HuH-7 (cell line): ENCODE measurements around the gene BET1L.

Experiments
- DNase-seq: peaks from one replicate; pipeline ENCODE4 v3.0.0; 2011; ENCODE audit warnings: low spot score

The BET1L gene

DNA sequence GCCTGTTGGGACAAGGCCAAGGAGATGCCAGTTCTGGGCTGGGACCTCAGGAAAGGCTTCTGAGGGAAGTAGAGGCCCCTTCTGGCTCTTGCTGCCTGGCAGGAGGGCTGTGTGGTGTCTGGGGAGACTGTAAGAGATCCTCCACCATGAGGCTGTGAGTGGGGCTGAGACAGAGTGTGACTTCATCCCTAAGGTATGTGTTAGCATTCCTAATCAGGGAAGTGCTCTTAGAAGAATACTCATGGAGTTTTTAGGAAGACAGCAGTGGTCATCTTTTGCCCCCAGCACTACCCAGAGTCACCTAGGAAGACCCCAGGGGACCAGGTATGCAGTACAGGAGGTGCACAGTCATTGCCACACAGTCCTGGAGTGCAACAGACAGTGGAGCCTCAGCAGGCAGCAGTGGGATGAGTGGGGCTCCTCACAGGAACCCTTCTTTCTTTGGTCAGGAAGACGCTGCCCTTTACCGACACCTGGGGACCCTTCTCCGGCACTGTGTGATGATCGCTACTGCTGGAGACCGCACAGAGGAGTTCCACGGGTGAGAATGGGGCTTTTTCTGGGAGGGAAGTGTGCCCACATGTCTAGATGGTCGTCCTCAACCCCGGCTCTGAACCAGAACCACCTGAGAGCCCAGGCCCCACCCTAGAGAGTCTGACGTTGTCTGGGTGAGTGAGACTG, 3.1 kb upstream of the BET1L start:
- no peak for DNase-seq

DNA sequence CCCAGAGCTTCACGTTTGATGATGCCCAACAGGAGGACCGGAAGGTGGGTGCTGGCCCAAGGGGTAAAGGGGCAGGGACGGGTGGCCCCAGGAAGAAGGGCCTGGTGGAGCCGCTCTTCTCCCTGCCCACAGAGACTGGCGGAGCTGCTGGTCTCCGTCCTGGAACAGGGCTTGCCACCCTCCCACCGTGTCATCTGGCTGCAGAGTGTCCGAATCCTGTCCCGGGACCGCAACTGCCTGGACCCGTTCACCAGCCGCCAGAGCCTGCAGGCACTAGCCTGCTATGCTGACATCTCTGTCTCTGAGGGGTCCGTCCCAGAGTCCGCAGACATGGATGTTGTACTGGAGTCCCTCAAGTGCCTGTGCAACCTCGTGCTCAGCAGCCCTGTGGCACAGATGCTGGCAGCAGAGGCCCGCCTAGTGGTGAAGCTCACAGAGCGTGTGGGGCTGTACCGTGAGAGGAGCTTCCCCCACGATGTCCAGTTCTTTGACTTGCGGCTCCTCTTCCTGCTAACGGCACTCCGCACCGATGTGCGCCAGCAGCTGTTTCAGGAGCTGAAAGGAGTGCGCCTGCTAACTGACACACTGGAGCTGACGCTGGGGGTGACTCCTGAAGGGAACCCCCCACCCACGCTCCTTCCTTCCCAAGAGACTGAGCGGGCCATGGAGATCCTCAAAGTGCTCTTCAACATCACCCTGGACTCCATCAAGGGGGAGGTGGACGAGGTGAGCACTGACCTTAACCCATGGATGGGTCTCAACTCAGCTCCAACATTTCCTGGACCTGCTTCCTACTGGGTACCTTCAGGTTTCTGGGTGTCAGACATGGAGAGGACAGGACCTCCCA, 2.3 kb upstream of the BET1L start:
- DNase-seq: no peak

DNA sequence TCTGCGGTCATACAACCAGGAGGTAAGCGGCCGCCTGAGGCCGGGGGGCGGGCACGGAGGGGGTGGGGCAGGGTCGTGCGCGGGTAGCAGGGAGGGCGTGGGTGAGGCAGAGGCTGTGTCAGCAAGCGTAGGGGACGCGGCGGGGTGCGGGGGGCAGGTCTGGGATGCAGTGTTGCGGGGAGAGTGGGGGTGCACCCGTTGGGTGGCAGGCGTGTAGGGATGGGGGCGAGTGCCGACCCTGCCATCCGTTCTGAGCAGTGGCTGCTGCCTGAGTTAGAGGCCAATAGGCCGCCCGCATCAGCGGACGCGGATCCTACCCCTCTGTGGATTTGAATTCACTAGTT, 1.7 kb upstream of the BET1L start:
- DNase-seq: no peak

DNA sequence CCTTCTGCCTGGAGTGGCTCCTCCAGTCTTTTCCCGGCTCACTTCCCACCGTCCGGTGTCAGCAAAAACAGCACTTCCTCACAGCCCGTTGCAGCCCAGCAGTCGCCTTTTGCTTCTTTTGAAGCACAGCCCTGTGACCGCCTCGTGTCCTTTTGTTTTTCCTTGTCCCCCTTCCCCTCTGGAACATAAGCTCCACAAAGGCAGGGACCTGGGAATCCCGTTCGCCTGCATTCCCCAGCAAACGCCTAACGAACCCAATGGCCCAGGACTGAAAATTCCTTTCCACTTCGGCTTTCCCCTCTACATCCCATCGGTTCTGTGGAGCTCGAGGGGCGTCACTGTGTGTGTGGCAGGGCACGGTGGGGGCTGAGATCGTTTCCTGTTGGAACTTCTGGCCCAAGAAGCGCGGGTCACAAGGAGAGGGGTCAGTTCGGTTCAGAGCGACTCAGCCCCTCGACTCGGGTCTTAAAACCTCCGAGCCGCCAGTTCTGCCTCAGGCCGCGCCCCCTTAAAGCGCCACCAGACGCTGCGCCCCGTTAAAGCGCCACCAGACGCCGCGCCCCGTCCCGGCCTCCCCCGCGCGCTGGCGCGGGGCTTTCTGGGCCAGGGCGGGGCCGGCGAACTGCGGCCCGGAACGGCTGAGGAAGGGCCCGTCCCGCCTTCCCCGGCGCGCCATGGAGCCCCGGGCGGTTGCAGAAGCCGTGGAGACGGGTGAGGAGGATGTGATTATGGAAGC, 1.1 kb upstream of the BET1L start:
- DNase-seq: peak; percentile 74

DNA sequence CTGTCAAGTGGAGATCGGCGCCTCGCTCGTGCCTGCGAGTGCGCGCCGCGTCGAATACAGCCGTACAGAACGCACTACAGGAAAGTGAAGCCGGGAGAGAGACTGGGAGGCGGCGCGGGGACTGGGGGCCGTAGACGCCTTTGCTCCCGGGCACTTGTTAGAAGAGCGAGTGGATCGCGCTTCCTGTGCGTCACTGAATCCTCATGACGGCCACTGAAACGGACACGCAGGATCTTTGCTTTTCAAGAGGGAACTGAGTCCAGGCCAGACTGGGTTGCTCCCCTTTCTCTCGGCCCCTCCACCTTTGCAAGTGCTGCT, 623 bp upstream of the BET1L start:
- no peak for DNase-seq

DNA sequence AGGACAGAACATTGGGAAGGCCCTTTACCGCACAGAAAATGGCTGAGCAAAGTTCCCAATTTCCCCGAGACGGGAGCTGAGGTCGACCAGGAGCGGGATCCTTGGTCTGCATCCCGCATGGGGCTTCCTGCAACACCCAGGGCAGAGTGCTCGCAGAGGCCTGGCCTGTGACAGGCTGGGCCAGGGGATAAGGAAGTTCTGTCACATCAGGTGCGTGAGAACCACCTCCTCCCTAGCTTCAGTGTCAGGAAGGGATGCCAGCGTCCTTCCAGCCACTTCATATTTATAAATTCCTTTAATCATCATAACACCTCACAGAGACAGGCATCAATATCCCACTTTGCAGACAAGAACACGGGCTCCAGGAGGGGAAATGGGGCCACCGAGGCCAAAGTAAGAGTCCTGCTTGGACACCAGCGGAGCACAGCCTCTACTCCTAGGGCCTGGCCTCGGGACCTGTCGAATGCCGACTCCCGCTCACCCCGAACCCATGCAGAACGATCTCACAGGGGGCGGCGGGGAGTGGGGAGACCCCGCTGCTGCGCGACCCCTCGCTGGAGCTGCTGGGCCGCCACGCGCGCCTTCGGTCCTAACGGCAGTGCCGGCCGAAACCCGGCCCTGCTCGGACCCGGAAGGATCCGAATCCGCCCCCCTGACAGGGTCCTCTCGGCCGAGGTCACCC, 532 bp downstream of the BET1L start:
- DNase-seq: peak; percentile 36

DNA sequence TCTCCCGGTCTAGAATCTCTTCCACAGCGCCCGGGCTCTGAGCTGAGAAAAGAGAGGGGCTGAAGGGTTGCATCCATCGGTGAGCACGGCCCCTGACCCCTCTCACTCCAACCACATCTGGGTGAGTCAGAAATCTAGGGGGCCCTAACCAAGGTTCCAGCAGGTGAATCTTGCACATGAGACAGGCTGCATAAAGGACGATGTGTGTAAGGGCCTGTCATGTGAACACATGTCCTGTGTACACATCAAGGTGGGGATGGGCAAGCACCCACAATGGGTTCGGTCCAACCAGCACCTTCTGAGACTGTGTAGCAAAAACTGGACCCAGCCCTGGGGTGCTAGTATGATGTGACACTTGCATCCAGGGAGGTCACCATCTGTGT, 1.2 kb downstream of the BET1L start:
- DNase-seq: no peak

DNA sequence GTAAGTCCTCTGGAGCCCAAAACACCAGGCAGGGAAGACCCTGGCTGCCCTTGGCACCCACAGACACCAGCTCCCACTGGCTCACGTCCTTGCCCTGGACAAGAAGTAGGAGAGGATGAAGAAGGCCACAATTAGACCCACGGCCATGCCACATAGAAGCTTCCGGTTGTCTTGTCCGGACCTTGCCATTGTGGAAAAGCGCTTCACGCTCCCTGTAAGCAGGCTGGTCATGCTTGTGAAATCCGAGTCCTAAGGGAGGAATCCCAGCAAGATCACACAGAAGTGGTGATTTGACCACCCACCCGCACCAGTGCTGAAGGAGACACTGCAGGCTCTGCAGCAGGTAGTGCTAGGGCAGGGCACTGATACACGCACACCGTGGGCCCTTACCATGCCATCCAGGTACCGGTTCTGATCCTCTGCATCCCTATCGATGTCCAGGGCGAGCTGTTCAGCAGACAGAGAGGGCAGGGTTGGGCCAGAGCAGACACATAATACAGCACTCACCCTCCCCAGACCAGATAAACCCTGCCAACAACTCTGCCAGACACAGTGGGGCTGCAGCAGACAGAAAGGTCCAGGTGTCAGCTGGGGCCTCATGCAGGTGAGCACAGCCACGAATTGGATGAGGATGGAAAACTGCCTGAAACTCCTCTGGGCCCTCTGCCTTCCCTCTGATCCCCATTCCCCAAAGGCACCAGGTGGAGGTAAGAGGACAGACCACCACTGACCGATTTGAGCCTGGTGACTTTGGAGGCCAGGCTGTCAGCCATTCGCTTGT, 1.8 kb downstream of the BET1L start:
- DNase-seq: no peak

DNA sequence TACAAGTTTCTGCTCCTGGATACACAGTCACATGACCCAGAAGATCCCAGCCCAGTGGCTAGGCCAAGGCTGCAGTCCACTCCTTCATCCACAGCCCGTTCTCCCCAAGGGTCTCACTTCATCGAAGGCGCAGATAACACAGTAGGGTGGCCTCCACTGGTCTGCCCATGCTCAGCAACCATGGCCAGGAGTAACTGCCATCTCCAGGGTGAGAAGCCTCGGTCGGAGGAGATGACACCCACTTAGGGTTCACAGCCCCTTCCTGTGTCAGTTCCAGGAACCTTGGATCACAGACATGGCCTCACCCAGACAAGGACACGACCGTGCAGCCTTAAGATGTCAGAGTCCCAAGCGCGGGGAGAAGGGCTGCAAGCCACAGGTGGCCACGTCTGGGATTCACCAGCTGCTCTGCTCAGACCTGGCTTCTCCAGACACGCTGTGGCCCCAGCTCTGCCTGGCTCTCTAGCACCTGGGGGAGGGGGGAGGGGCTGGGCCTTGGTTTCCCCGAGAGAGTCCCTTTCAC, 2.6 kb downstream of the BET1L start:
- DNase-seq: no peak

DNA sequence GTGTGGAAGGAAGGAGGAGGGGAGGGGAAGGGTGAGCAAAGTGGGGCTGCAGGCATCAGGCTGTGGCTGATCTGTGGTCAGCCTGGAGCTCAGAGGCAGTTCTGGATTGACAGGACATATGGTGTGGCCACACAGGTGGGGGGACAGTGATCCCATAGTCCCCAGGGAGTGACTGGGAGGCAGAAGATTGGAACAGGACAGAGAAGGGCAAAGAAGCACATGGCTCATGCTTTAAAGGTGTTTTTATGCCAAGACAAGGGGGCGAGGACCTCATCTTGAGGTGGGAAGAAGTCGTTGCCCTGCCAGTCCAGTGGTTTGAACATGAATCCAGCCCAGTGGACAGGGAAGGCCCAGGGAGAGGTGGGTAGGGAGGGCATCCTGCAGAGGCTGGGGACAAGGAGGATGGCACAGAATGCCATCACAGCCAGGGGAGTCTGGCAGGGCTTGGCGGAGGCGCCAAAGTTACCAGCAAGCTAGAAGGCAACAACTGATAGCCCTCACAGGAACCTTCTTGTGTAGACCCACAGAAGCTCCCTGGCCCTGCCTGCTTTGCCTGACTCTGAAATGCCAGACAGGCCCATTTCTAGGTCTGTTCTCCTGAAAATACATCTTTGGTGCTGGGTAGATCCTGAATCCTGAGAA, 3.1 kb downstream of the BET1L start:
- no peak for DNase-seq

DNA sequence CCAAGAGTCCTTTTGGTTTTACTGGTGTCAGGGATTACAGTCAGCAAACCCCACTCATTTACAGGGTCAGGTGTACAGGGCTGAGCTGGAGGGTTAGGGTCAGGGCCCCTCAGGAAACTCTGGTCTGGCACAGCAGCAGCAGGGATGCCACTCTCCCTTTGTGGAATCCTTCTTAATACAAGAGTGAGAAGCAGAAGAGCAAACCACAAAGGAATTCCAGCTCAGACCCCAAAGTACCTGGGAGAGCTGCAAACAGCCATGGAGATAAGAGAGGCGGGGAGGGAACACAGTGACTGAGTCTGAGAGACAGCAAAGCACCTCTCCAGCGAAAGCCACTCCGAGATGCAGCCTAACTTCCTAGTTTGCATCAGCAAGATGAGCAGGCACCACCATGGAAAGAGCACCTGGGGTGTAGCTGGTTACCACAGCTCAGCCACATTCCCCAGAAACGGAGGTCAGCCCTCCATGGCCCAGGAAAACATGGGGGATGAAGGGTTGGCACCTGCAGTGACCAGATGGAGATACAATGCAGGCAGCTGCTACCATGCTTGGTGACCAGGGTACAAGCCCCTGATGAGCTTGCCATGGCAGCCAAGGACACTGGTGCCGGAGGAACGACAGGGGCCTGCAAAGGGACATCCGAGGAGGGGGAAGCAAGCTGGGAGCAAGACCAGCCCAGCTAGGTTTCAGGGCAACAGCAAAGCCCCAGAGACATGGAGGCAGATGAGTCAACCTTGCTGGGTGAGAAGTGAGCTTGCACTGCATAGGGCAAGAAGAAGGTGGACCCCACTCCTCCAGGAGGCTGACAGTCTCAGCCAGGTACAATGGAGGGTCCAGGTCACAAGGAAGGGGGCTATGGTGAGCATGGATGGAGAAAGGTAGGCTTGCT, 3.9 kb downstream of the BET1L start:
- DNase-seq: no peak

DNA sequence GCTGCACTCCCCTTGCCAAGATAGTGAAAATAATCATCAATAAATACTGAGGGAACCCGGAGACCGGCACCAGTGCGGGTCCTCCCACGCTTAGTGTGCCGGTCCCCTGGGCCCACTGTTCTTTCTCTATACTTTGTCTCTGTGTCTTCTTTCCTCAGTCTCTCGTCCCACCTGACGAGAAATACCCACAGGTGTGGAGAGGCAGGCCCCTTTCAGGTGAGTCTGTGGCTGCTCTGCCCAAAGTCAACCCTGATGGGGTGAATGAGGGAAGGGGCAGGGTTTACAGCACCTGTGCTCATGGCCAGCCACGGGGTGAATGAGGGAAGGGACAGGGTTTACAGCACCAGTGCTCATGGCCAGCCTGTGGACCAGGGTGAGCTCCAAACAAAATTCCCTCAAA, 4.7 kb downstream of the BET1L start:
- DNase-seq: no peak

DNA sequence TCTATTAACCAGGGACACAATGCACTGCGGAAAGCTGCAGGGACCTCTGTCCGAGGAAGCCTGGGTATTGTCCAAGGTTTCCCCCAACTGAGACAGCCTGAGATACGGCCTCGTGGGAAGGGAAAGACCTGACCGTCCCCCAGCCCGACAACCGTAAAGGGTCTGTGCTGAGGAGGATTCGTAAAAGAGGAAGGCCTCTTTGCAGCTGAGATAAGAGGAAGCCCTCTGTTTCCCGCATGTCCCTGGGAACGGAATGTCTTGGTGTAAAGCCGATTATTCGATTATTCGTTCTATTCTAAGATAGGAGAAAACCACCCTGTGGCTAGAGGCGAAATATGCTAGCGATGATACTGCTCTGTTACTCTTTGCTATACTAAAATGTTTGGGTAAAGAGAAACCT, 5.2 kb downstream of the BET1L start:
- DNase-seq: no peak

DNA sequence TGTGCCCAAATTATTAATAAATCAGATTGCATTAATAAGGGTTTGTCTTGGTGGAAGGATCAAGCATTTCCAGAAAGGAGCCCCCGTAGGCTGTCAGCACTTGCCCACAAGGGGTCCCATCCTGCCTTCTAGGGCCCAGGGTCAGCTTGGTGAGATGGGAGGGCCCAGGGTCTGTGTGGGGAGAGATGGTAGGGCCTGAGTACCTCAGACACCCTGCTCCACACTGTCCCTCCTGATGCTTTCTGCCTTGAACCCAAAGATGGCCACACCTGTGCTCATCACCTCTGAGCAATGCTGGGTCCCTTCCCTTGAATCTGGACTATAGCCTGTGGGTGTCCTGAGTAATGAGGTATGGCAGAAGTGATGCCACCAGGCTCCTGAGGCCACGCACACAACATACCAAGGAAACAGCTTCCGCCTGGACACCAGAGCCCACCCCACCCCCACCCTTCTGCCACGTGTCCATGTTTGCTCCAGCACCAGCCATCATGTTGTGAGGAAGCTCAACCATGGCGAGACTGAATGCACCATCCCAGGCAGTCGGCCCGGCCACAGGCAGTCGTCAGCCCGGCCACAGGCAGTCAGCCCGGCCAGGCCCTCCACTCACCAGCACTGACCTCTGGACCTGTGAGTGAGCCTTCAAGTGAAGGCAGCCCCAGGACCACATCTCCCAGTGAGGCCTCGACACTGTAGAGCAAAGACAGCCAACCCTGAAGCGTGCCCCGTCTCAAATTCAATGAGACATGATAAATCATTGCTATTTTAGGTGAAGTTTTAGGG, 6.8 kb downstream of the BET1L start:
- no peak for DNase-seq

DNA sequence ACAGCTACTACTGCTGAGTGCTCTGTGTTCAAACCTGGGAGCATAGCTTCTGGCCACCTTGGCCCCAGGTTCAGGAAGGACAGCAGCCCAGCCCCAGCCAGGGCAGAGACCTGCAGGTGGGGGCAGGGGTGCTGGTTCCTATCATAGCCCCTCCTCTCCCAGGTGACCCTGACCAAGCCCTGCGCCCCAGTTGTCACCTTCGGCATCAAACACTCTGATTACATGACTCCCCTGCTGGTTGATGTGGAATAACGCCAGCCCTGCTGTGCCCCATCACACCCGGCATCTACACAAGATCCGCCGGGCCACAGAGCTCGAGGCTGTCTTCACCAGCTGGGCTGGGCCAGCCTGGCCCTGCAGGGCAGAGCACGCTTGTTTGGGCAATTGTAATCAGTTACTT, 7.4 kb downstream of the BET1L start:
- DNase-seq: no peak

DNA sequence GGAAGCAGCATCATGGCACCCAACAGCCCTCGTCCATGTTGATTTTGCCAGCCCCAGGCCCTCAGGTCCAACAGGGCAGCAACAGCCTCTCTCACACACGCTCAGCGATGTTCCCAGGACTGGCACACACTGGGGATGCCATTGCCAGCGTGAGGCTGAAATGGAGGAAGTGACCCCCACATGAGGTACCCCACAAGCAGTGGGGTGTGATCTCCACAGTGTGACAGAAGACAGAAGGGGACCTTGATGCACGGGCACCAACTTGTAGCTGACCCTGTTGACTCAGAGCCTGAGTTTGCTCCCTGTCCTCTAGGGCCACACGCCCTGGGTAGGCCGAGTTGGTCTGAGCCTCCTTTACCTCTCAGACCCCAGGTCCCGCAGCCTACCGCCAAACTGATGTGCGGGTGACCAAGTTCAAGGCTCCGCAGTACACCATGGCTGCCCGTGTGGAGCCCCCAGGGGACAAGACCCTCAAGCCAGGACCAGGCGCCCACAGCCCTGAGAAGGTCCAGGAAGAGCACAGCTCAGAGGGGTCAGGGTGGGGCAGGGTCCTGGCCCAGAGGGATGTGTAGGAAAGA, 8.1 kb downstream of the BET1L start:
- DNase-seq: no peak

DNA sequence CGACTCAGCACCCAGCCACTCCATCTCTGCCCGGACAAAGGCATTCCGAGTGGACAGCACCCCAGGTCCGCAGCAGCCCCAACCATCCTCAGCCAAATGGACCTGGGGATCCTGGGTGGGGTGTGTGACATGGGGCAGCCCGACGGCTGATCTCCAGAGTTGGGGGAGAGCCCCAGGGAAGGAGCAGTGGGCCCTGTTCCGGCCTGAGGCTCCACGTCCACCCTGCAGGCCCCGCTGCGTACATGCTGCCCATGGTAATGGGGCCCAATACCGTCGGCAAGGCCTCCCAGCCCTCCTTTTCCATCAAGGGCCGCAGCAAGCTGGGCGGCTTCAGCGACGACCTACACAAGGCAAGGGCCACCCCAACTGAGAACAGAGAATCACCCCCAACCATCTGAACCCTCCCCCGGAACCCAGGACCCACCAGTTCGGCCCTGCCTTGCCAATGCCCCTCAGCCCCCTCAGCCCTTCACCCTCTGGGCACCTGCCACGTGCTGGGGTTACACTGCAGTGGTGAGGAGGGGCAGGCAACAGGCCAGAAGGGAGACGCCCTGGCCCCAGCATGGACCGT, 8.9 kb downstream of the BET1L start:
- no peak for DNase-seq

DNA sequence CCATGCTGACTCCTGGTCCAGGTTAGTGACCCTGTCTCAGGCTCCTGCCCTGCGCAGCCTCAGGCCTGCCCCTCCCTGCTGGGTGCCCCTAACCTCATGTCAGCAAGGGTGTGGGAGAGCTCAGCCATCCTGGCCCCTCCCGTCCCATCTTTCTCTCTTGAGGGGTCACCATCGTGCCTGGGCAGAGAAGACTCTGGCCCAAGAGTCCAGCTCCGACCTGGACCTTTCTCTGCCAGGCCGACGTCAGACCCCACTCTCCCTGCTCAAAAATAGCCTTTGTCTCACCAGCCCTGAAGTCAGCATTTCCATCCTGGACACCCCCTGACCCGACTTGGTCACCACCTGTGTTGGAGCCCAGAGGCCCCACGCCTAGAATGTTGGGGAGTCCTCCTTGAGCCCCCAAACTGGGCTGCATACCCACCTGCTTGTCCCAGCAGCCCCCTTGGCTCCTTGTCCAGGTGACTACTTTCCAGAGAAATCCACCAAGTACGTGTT, 9.4 kb downstream of the BET1L start:
- DNase-seq: no peak
